H9 (cell line): ENCODE data around the gene PPP5C. TPM values are rescaled to one million over a fixed set of nuclear protein-coding genes. Genes with fewer than 3 reads are reported as not detected.

Experiments
- DNase-seq: peaks from one replicate; pipeline ENCODE4 v3.0.0-alpha.2; 2017
- H2AFZ ChIP-seq: one replicate; pipeline ENCODE4 v1.6.1; 2013; ENCODE audit warnings: mild to moderate bottlenecking, low read length, control low read depth, moderate library complexity
- H2AK5ac ChIP-seq: 2 replicates; pipeline ENCODE4 v1.6.1; 2013; ENCODE audit warnings: low read length, control low read depth, mixed read lengths; ENCODE audit not compliant: insufficient read length
- H2BK120ac ChIP-seq: one replicate; pipeline ENCODE4 v1.6.1; 2013; ENCODE audit warnings: low read depth, mild to moderate bottlenecking, low read length, control low read depth, inconsistent platforms; ENCODE audit not compliant: poor library complexity, severe bottlenecking
- H2BK12ac ChIP-seq: 2 replicates; pipeline ENCODE4 v1.6.1; 2013; ENCODE audit warnings: low read length, control low read depth, mixed read lengths, low read depth; ENCODE audit not compliant: insufficient read length
- H2BK15ac ChIP-seq: 2 replicates; pipeline ENCODE4 v1.6.1; 2013; ENCODE audit warnings: low read depth, low read length, control low read depth
- H2BK20ac ChIP-seq: one replicate; pipeline ENCODE4 v1.6.1; 2013; ENCODE audit warnings: low read depth, mild to moderate bottlenecking, low read length, control low read depth, inconsistent platforms; ENCODE audit not compliant: poor library complexity, severe bottlenecking
- H2BK5ac ChIP-seq: 2 replicates; pipeline ENCODE4 v1.6.1; 2013; ENCODE audit warnings: low read length, control low read depth, mixed read lengths; ENCODE audit not compliant: insufficient read length
- H3K14ac ChIP-seq: 2 replicates; pipeline ENCODE4 v1.6.1; 2013; ENCODE audit warnings: low read length, control low read depth; ENCODE audit not compliant: insufficient read depth
- H3K18ac ChIP-seq: 2 replicates; pipeline ENCODE4 v1.6.1; 2013; ENCODE audit warnings: low read depth, mild to moderate bottlenecking, mixed read lengths, low read length, control low read depth; ENCODE audit not compliant: insufficient read length
- H3K23ac ChIP-seq: 2 replicates; pipeline ENCODE4 v1.6.1; 2013; ENCODE audit warnings: low read length, control low read depth, mixed read lengths, low read depth; ENCODE audit not compliant: insufficient read length
- H3K23me2 ChIP-seq: 2 replicates; pipeline ENCODE4 v1.6.1; 2013; ENCODE audit warnings: low read depth, mild to moderate bottlenecking, mixed read lengths, low read length, control low read depth; ENCODE audit not compliant: insufficient read length, poor library complexity, severe bottlenecking
- H3K27ac ChIP-seq: 2 replicates; pipeline ENCODE4 v1.5.1; 2013; ENCODE audit warnings: low read length, control low read depth, mixed read lengths, low read depth; ENCODE audit not compliant: insufficient read length
- H3K27me3 ChIP-seq: 2 replicates; pipeline ENCODE4 v1.6.1; 2013; ENCODE audit warnings: low read length, control low read depth, inconsistent platforms; ENCODE audit not compliant: insufficient read depth
- H3K4ac ChIP-seq: 2 replicates; pipeline ENCODE4 v1.6.1; 2013; ENCODE audit warnings: low read depth, mild to moderate bottlenecking, control low read depth, inconsistent platforms, low read length, moderate library complexity
- H3K4me1 ChIP-seq: 2 replicates; pipeline ENCODE4 v1.6.1; 2013; ENCODE audit warnings: low read length, control low read depth, inconsistent platforms; ENCODE audit not compliant: insufficient read depth
- H3K4me2 ChIP-seq: 2 replicates; pipeline ENCODE4 v1.6.1; 2013; ENCODE audit warnings: low read length, control low read depth, mixed read lengths; ENCODE audit not compliant: insufficient read length, insufficient read depth
- H3K56ac ChIP-seq: 2 replicates; pipeline ENCODE4 v1.6.1; 2013; ENCODE audit warnings: low read depth, mild to moderate bottlenecking, mixed read lengths, low read length, control low read depth; ENCODE audit not compliant: insufficient read length
- H3K79me1 ChIP-seq: 2 replicates; pipeline ENCODE4 v1.6.1; 2013; ENCODE audit warnings: low read depth, mild to moderate bottlenecking, moderate library complexity, low read length, control low read depth, inconsistent platforms; ENCODE audit not compliant: insufficient read depth, poor library complexity, severe bottlenecking
- H3K79me2 ChIP-seq: 2 replicates; pipeline ENCODE4 v1.6.1; 2013; ENCODE audit warnings: low read length, control low read depth, inconsistent platforms; ENCODE audit not compliant: insufficient read depth
- H3K9ac ChIP-seq: 2 replicates; pipeline ENCODE4 v1.6.1; 2013; ENCODE audit warnings: low read length, control low read depth, mixed read lengths; ENCODE audit not compliant: insufficient read length; ENCODE audit errors: extremely low read depth
- H3K9me3 ChIP-seq: one replicate; pipeline ENCODE4 v1.6.1; 2013; ENCODE audit warnings: low read depth, low read length, inconsistent platforms; ENCODE audit not compliant: control insufficient read depth
- H3T11ph ChIP-seq: one replicate; pipeline ENCODE4 v1.6.1; 2013; ENCODE audit warnings: mild to moderate bottlenecking, low read length, control low read depth, inconsistent platforms
- H4K20me1 ChIP-seq: one replicate; pipeline ENCODE4 v1.6.1; 2013; ENCODE audit not compliant: control insufficient read depth, insufficient read length, insufficient read depth
- H4K5ac ChIP-seq: 2 replicates; pipeline ENCODE4 v1.6.1; 2013; ENCODE audit warnings: low read depth, mild to moderate bottlenecking, mixed read lengths, low read length, control low read depth; ENCODE audit not compliant: insufficient read length
- H4K8ac ChIP-seq: replicated peaks from 2 replicates; pipeline ENCODE4 v1.6.1; 2013; ENCODE audit warnings: low read length, control low read depth, mixed read lengths, low read depth; ENCODE audit not compliant: insufficient read length
- H4K91ac ChIP-seq: 2 replicates; pipeline ENCODE4 v1.6.1; 2013; ENCODE audit warnings: low read depth, mild to moderate bottlenecking, moderate library complexity, mixed read lengths, low read length, control low read depth; ENCODE audit not compliant: insufficient read length
- H3K27ac Mint-ChIP-seq, 3 experiments: 2 replicates in 2 of 3; 3 replicates in 1 of 3; pipeline ENCODE4 v1.8.0; 2020 to 2021; ENCODE audit warnings: mixed read lengths in 3 of 3, mild to moderate bottlenecking in 1 of 3, moderate library complexity in 1 of 3
- H3K27me3 Mint-ChIP-seq: 2 replicates; pipeline ENCODE4 v1.8.0; 2021; ENCODE audit warnings: low read depth, mild to moderate bottlenecking, moderate library complexity, mixed read lengths
- H3K36me3 Mint-ChIP-seq, 3 experiments: 2 replicates in 2 of 3; 3 replicates in 1 of 3; pipeline ENCODE4 v1.8.0; 2020 to 2021; ENCODE audit warnings: low read depth in 3 of 3, mixed read lengths in 3 of 3; ENCODE audit not compliant: insufficient read depth in 1 of 3
- H3K4me1 Mint-ChIP-seq, 2 experiments: 2 replicates each; pipeline ENCODE4 v1.8.0; 2020; ENCODE audit warnings: mixed read lengths in 2 of 2
- H3K4me3 Mint-ChIP-seq, 2 experiments: 2 replicates in 1 of 2; 3 replicates in 1 of 2; pipeline ENCODE4 v1.8.0; 2020 to 2021; ENCODE audit warnings: mild to moderate bottlenecking in 2 of 2, mixed read lengths in 2 of 2, moderate library complexity in 1 of 2
- H3K9me3 Mint-ChIP-seq, 2 experiments: 2 replicates in 1 of 2; 3 replicates in 1 of 2; pipeline ENCODE4 v1.8.0; 2020; ENCODE audit warnings: mild to moderate bottlenecking in 2 of 2, mixed read lengths in 2 of 2, moderate library complexity in 1 of 2
- CTCF ChIP-seq: fragments of 200-600 bp; sonication (generic); conservative IDR thresholded peaks from 3 replicates; pipeline ENCODE4 v1.8.0; 2021; ENCODE audit warnings: antibody characterized with exemption, mild to moderate bottlenecking
- WGBS: extraction: QIAGEN DNeasy Blood & Tissue Kit; methylation state at CpG from one replicate; pipeline ENCODE4 v1.1.7; 2013; ENCODE audit warnings: missing lambda C conversion rate, low lambda C conversion rate, mixed read lengths; ENCODE audit not compliant: insufficient read length; ENCODE audit errors: extremely low coverage; 5-methylcytosine and 5-hydroxymethylcytosine counted together
- total RNA-seq: library from RNA; stranded (reverse); gene quantifications from 2 replicates; pipeline ENCODE4 v1.2.1, GENCODE V29; 2021

Gene PPP5C
- total RNA-seq, 1 experiment from 2014 or later, result 108 TPM

- Histone ChIP-seq H3K79me2 (no peaks in the 10 kb centered on the region), H2BK5ac (no peak overlapping the region), H2BK15ac (no peak overlapping the region), H3K4ac (no peak overlapping the region), H2BK12ac (no peak overlapping the region), H3K56ac (no peak overlapping the region), H4K8ac (no peak overlapping the region), H3K9me3 (no peaks in the 10 kb centered on the region), H3K23me2 (no peaks in the 10 kb centered on the region), H3K27ac (no peak overlapping the region), H3K14ac (no peak overlapping the region), H2BK120ac (no peak overlapping the region), H3K4me1 (no peaks in the 10 kb centered on the region), H4K91ac (no peak overlapping the region), H4K20me1 (no peaks in the 10 kb centered on the region), H3T11ph (no peak overlapping the region), H3K9ac (no peak overlapping the region), H2AFZ (no peak overlapping the region), H3K23ac (no peak overlapping the region), H2BK20ac (no peak overlapping the region), H3K18ac (no peak overlapping the region), H3K27me3 (no peaks in the 10 kb centered on the region), H4K5ac (no peak overlapping the region), H2AK5ac (no peak overlapping the region), H3K79me1 (no peaks in the 10 kb centered on the region), H3K4me2 (no peak overlapping the region)
- peak; percentile 20 for DNase-seq
- Mint-ChIP-seq H3K4me1 (no peaks in the 10 kb centered on the region; a peak in 1 of 4 replicates), H3K27ac (peak overlapping the region in 2 of 3 experiments; percentile 58 to 69; a peak in 2 of 7 replicates), H3K9me3 (no peaks in the 10 kb centered on the region), H3K36me3 (peaks cover 49 to 93% (median 84%) of the 10 kb centered on the region in 3 experiments), H3K27me3 (no peaks in the 10 kb centered on the region), H3K4me3 (no peak overlapping the region)
- no CpG with 5 or more reads among the region's 23 CpGs for WGBS
- no peak for TF ChIP-seq CTCF
Observed at GRCh38 chr19:46383171-46383815, 36.4 kb downstream of the PPP5C start.
